ENCODE results near the gene PLAGL2. TPM values are rescaled to one million over a fixed set of nuclear protein-coding genes. Genes with fewer than 3 reads are reported as not detected.

Gene PLAGL2
- total and polyA plus RNA-seq, 9 of the 15 experiments (the other 6 are each of a cell fraction or from before 2014, with no cell fraction given) = 3.1 to 24.3 (median 6.4) TPM

DNA sequence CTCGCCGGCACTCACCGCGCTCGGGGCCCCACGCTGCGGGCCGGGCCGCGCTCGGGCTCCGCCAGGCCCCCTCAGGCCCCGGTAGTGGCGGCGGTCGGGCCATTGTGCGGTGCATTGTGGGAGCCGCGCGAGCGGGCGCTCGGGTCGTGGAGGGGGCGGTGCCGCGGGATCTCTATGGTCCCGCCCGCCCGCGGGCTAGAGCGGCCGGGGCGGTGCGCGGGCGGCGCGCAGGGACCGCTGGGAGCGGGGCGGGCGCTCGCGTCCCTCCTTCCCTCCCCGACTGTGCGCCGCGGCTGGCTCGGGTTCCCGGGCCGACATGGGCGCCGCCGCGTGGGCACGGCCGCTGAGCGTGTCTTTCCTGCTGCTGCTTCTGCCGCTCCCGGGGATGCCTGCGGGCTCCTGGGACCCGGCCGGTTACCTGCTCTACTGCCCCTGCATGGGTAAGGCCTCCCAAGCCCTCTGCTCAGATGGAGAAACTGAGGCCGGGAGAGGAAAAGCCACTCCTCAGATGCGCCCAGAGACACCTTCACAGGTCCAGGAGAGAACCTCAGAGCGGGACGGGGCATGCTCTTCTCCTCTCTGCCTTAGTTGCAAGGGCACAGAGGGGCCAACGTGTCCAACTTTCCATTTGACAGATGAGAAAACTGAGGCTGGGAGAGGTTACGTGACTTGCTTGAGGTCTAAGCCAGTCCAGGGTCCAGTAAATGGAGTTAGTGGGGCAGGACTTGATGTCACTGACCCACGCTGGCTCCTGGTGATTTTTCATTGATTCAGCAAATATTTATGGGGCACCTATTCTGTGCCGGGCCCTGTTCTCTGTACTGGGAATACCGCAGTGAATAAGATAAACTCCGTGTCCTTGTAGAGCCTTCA, at the start of gene PLAGL2, which contains the start of gene POFUT1 (continued):
- TF ChIP-seq, protein P1, sequence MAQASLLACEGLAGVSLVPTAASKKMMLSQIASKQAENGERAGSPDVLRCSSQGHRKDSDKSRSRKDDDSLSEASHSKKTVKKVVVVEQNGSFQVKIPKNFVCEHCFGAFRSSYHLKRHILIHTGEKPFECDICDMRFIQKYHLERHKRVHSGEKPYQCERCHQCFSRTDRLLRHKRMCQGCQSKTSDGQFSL (CRISPR knock-in tag; IDR thresholded peaks at IDR 0.05) = no peak
- TF ChIP-seq, protein P1 (tag; IDR thresholded peaks at IDR 0.05) = no peak
- TF ChIP-seq HCFC1 (IDR thresholded peaks at IDR 0.05; ENCODE audit: low read depth, low read length) (peak; percentile 80), RBM25 (IDR thresholded peaks at IDR 0.05; ENCODE audit: low read depth, low read length, severe bottlenecking) (peak; percentile 86), ZNF407 (IDR thresholded peaks at IDR 0.05; ENCODE audit: low read depth) (no peak), FOSL1 (tag; conservative IDR thresholded peaks at IDR 0.05) (peak; percentile 31; the same call in 1 of the 2 replicates), FIP1L1 (IDR thresholded peaks at IDR 0.05; ENCODE audit: low read depth, low read length, poor library complexity, severe bottlenecking) (peak; percentile 51), HNRNPLL (IDR thresholded peaks at IDR 0.05; ENCODE audit: low read depth, low read length, poor library complexity, severe bottlenecking) (peak; percentile 58), DPF2 (IDR thresholded peaks at IDR 0.05) (0 out of 2 replicates have a peak, but pooled peaks have one; percentile 16), GTF2A2 (tag; IDR thresholded peaks at IDR 0.05) (0 out of 2 replicates have a peak, but pooled peaks have one; percentile 41), MCM7 (IDR thresholded peaks at IDR 0.05) (no peak), IRF2 (CRISPR knock-in tag; IDR thresholded peaks at IDR 0.05) (no peak), U2AF1 (optimal IDR thresholded peaks at IDR 0.05; ENCODE audit: low read depth, low read length) (peak; percentile 52), SP2 (IDR thresholded peaks at IDR 0.05; ENCODE audit: extremely low read depth, low read depth, low read length, poor library complexity, severe bottlenecking) (peak; percentile 95), ZKSCAN8 (CRISPR knock-in tag; IDR thresholded peaks at IDR 0.05) (no peak)
- TF ChIP-seq, protein P2, sequence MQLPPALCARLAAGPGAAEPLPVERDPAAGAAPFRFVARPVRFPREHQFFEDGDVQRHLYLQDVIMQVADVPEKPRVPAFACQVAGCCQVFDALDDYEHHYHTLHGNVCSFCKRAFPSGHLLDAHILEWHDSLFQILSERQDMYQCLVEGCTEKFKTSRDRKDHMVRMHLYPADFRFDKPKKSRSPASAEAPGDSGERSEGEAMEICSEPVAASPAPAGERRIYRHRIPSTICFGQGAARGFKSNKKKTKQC (CRISPR knock-in tag; IDR thresholded peaks at IDR 0.05) = 0 out of 2 replicates have a peak, but pooled peaks have one; percentile 42
